ENCODE results near the gene TIMMDC1.

DNA sequence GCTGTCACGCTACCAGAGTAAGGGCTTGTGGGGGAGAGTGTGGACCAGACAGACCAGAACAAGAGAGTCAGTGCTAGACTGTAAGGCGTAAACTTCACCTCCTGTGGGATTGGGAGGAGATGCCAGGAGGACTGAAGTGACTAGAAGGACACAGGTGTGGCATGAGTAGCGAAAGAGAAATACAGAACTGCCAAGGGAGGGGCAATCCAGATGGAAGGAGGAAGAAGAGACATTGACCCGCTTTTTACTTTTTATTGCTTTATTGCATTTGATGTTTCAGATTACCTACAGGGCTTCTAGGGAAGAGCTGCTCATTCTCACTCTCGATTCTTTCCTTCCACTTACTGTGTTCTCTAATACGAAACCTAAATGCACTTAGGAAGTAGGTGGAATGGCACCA lies 27.5 kb upstream of the TIMMDC1 start:
- no peak for TF ChIP-seq POLR2AphosphoS5 (IDR thresholded peaks at IDR 0.05)
- TF ChIP-seq CTCF (IDR thresholded peaks at IDR 0.05) = no peak
